Peyer's patch (tissue), 4 donors: ENCODE data around the gene FGF19. TPM values are rescaled to one million over a fixed set of nuclear protein-coding genes. Genes with fewer than 3 reads are reported as not detected.

Experiments
- DNase-seq, 3 donors: peaks; one replicate each; pipeline ENCODE4 v3.0.0-alpha.2; 2017 to 2019
- H3K27ac ChIP-seq, 4 donors: fragments of 200-600 bp; sonication (generic); one replicate each; pipeline ENCODE4 v1.5.1; 2016 to 2019
- H3K27me3 ChIP-seq, 2 donors: fragments of 200-600 bp; sonication (generic); one replicate each; pipeline ENCODE4 v1.5.1; 2019
- H3K36me3 ChIP-seq, 3 donors: fragments of 200-600 bp; sonication (generic); one replicate each; pipeline ENCODE4 v1.5.1; 2016 to 2019
- H3K4me1 ChIP-seq, 4 donors: fragments of 200-600 bp; sonication (generic); one replicate each; pipeline ENCODE4 v1.5.1; 2016 to 2019
- H3K4me3 ChIP-seq, 4 donors: fragments of 200-600 bp; sonication (generic); 1 replicate in 3 of 4; 2 replicates in 1 of 4; pipeline ENCODE4 v1.5.1; 2016 to 2019; ENCODE audit warnings: mild to moderate bottlenecking in 1 of 4
- H3K9me3 ChIP-seq, 4 donors: fragments of 200-600 bp; sonication (generic); one replicate each; pipeline ENCODE4 v1.5.1; 2016 to 2019; ENCODE audit warnings: mild to moderate bottlenecking in 1 of 4
- CTCF ChIP-seq, 6 experiments: fragments of 450-650 bp in 4 of 6; fragments of 200-600 bp in 2 of 6; sonication (generic) in 1 of 6; IDR thresholded peaks; one replicate each; pipeline ENCODE4 v1.5.1; 2017 to 2019; ENCODE audit warnings: antibody characterized with exemption in 6 of 6, mild to moderate bottlenecking in 3 of 6, moderate library complexity in 1 of 6
- POLR2A ChIP-seq, 2 donors: fragments of 450-650 bp; IDR thresholded peaks; one replicate each; pipeline ENCODE4 v1.5.1; 2017; ENCODE audit warnings: antibody characterized with exemption in 2 of 2, mild to moderate bottlenecking in 2 of 2, moderate library complexity in 2 of 2
- total RNA-seq, 4 donors: library from RNA; depleted of rRNA; stranded (reverse); fragments of >200 nt; gene quantifications; one replicate each; pipeline ENCODE4 v1.1.0, GENCODE V29; 2016

The FGF19 gene
- total RNA-seq, 4 donors from 2014 or later = 3.2 to 4.9 TPM; not detected in 2

- TF ChIP-seq POLR2A (IDR thresholded peaks at IDR 0.05) (no peak), CTCF (IDR thresholded peaks at IDR 0.05) (no peak)
- DNase-seq = no peak
- no peaks in the 10 kb centered on the region for H3K27me3 ChIP-seq
- H3K36me3 ChIP-seq = peaks cover 0 to 4% (median 0%) of the 10 kb centered on the region in 3 donors
- no peaks in the 10 kb centered on the region for H3K4me1 ChIP-seq
- H3K27ac ChIP-seq = no peak overlapping the region
- no peaks in the 10 kb centered on the region for H3K9me3 ChIP-seq
- no peak overlapping the region for H3K4me3 ChIP-seq
Measured at GRCh38 chr11:69659591-69659990, 44.2 kb downstream of the FGF19 start.

- Histone ChIP-seq H3K27ac (no peak overlapping the region), H3K27me3 (no peaks in the 10 kb centered on the region), H3K9me3 (no peaks in the 10 kb centered on the region), H3K4me1 (no peaks in the 10 kb centered on the region), H3K4me3 (no peak overlapping the region), H3K36me3 (peaks cover 0 to under 1% (median 0%) of the 10 kb centered on the region in 3 donors)
- peak in 1 of 3 donors; percentile 24 for DNase-seq
- TF ChIP-seq CTCF (IDR thresholded peaks at IDR 0.05) (no peak), POLR2A (IDR thresholded peaks at IDR 0.05) (no peak)
Measured at GRCh38 chr11:69658626-69659450, 45.0 kb downstream of the FGF19 start.

GRCh38 chr11:69657911-69658625 is 45.8 kb downstream of the FGF19 start:
- H3K9me3 ChIP-seq = no peaks in the 10 kb centered on the region
- no peaks in the 10 kb centered on the region for H3K27me3 ChIP-seq
- H3K4me1 ChIP-seq = no peaks in the 10 kb centered on the region
- TF ChIP-seq POLR2A (IDR thresholded peaks at IDR 0.05) (no peak), CTCF (IDR thresholded peaks at IDR 0.05) (no peak)
- peak in 1 of 3 donors; percentile 42 for DNase-seq
- no peak overlapping the region for H3K4me3 ChIP-seq
- H3K36me3 ChIP-seq = peaks cover 0 to 8% (median 0%) of the 10 kb centered on the region in 3 donors
- no peak overlapping the region for H3K27ac ChIP-seq

- Histone ChIP-seq H3K27ac (no peak overlapping the region), H3K9me3 (no peaks in the 10 kb centered on the region), H3K4me3 (no peak overlapping the region), H3K36me3 (peaks cover 0 to 14% (median 0%) of the 10 kb centered on the region in 3 donors), H3K27me3 (no peaks in the 10 kb centered on the region), H3K4me1 (no peaks in the 10 kb centered on the region)
- TF ChIP-seq CTCF (IDR thresholded peaks at IDR 0.05) (no peak), POLR2A (IDR thresholded peaks at IDR 0.05) (no peak)
- no peak for DNase-seq
Measured at GRCh38 chr11:69657456-69657910, 46.3 kb downstream of the FGF19 start.

GRCh38 chr11:69656536-69657455 is 47.0 kb downstream of the FGF19 start:
- H3K36me3 ChIP-seq = peaks cover 0 to 20% (median 0%) of the 10 kb centered on the region in 3 donors
- H3K4me3 ChIP-seq = no peak overlapping the region
- DNase-seq = no peak
- no peaks in the 10 kb centered on the region for H3K4me1 ChIP-seq
- no peak overlapping the region for H3K27ac ChIP-seq
- H3K9me3 ChIP-seq = no peaks in the 10 kb centered on the region
- H3K27me3 ChIP-seq = no peaks in the 10 kb centered on the region
- no peak for TF ChIP-seq POLR2A (IDR thresholded peaks at IDR 0.05)
- TF ChIP-seq CTCF (IDR thresholded peaks at IDR 0.05) = no peak
